GM19035 (cell line): Measurements from ENCODE around the gene GDA.
"Not testable (repeated sequence)": the region's sequence is repeated elsewhere in the genome, so short reads cannot be mapped to it uniquely, and the experiment has no call there.

Experiments
- ATAC-seq: cut with Tn5 transposase; IDR thresholded peaks from one replicate; pipeline ENCODE4 v1.9.1; 2021; ENCODE audit not compliant: unreplicated experiment

The GDA gene

DNA sequence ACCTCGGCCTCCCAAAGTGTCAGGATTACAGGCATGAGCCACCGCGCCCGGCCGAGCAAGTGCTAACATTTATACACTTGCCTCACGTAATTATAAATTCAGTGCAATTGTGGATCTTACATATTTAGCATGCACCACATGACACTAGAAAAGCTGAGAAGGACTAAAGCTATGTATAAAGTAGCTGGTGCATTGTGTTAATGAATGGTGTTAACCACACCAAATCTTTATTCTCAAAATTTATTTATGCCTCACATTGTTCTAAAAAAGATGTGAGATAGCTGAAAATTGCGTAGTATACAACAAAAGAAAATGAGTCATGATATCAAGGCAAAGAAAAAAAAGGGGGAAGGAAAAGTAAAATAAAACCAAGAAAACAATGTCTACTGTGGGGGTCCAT, 54.8 kb downstream of the GDA start:
- ATAC-seq: no peak

- ATAC-seq: peak; percentile 46
Measured at GRCh38 chr9:72205513-72205912, 56.3 kb downstream of the GDA start.

DNA sequence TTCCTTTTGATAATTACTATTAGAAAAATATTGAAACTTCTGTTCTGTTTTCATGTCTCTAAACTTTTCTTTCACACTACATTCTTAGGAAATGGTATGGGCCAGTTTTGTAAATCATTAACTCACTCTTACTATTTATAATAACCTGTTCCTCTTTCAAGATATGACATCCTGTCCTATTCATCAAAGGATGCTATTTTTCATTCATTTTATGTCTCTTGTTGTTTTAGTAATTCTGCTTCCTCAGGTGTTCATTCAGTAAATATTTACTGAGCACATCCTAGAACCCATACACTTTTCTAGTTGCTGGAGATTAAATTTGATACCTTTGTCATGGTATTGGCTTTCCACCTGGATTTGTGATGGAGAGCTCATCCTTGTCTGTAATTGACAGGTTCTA, 58.0 kb downstream of the GDA start:
- ATAC-seq: no peak

DNA sequence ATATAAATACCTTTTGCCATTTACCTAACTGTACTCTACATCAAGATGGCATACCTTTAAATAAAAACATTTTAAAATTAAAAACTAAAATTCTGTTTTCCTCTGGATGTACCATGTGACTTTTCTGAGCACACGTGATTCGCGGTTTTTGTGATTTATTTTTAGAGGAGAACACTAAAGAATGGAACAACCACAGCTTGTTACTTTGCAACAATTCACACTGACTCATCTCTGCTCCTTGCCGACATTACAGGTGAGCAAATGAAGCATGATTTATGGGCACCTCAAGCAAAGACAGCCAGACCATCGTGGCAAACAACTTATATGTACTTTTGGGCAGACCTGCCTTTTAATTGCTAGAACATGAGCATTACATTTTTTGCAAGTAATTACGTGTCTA, 61.3 kb downstream of the GDA start:
- no peak for ATAC-seq

GRCh38 chr9:72211047-72211446, 61.8 kb downstream of the GDA start:
- no peak for ATAC-seq

DNA sequence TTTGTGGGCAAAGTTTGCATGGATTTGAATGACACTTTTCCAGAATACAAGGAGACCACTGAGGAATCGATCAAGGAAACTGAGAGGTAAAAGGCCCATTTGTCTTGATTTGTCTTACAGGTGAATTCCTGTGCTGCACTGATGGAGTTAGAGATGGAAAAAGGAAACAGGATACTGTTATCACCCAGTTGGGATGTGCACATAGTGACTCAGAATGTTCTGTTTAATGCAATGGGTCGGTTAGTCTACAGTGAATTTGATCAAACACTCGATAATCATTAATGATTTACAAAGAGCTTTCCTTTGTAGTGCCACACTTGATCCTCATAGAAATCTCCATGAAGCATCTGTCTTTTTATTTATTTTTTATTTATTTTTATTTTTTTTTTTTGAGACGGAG, 64.7 kb downstream of the GDA start:
- no peak for ATAC-seq

GRCh38 chr9:72217306-72217842, 68.1 kb downstream of the GDA start:
- no peak for ATAC-seq

GRCh38 chr9:72220589-72220988, 71.3 kb downstream of the GDA start:
- ATAC-seq: no peak

GRCh38 chr9:72226146-72226812, 77.0 kb downstream of the GDA start:
- ATAC-seq: no peak

GRCh38 chr9:72228282-72228681, 79.0 kb downstream of the GDA start:
- ATAC-seq: no peak

- no peak for ATAC-seq
Measured at GRCh38 chr9:72232778-72233177, 83.5 kb downstream of the GDA start.

DNA sequence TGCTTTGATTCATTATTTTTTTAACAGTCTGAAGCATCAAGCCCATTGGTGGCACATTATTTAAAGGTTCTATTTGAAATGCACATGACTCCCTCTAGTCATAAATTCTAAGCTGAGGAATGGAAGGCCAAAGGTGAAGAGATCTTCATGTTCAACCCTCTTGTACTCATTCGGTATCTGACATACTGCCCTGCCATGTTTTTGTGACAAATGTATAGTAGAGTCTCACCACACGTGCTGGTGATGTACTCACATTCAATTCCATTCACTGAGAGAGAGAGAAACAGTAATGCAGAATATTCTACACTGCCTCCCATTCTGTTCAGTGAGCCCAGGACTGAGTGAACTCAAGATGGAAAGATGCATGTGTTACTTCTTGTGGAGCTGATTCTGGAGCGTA, 98.3 kb downstream of the GDA start:
- ATAC-seq: no peak

GRCh38 chr9:72251589-72251988, 102.3 kb downstream of the GDA start:
- ATAC-seq: no peak

GRCh38 chr9:72254901-72255545, 105.8 kb downstream of the GDA start:
- ATAC-seq: no peak

DNA sequence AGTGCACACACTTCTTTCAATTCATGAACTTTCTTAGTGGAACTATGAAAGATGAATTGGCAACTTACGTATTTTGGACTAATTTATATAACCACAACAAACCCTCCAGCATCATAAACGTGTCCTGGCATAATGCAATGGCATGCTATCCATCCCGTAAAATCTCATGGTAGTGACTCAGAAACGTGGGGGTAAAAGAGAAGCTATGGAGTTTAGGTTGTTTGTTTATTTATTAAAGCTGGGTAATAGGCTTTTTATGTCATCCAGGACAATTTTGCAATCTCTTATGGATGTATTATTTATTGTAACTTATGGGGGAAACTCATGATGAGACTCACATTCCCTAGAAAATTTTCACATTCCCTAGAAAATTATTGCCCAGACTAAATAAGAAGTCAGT, 106.3 kb downstream of the GDA start:
- ATAC-seq: no peak

DNA sequence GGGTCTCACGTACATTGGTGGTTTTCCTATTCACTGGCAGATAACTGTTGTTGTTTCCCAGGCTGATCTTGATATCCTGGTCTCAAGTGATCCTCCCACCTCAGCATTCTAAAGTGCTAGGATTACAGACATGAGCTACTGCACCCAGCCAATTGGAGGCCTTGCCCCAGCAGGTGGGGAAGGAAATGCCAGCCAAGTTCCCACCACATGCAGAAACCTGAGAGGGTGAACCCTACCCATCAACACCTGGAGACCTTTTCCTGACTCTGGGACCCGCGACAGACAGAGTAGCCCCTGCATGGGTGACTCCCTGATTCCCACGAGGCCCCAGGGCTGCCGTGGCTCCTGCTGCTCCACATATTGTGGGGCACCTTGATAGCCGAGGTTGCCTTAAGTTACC, 107.7 kb downstream of the GDA start:
- ATAC-seq: no peak

- no peak for ATAC-seq
Measured at GRCh38 chr9:72257814-72258213, 108.6 kb downstream of the GDA start.

DNA sequence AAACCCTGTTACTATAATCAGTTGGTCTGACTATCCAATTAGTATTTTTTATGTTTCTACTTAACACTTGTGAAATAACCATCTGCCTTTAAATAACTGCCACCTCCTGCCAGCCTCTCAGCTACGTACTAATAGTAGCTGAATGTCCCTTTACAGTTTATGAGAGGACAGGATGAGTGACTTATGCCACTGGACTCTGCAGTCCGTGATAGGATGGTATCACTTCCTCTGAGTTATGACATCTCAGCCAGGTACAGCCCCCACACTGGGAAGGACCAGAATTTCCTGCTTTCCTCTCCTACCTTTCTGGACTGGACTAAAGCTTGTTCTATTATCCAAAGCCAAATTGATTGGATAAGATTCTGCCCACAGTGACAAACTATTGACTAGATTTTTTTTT, 112.8 kb downstream of the GDA start:
- ATAC-seq: no peak

GRCh38 chr9:72263572-72263971, 114.3 kb downstream of the GDA start:
- no peak for ATAC-seq

- no peak for ATAC-seq
Measured at GRCh38 chr9:72268961-72269360, 119.7 kb downstream of the GDA start.

DNA sequence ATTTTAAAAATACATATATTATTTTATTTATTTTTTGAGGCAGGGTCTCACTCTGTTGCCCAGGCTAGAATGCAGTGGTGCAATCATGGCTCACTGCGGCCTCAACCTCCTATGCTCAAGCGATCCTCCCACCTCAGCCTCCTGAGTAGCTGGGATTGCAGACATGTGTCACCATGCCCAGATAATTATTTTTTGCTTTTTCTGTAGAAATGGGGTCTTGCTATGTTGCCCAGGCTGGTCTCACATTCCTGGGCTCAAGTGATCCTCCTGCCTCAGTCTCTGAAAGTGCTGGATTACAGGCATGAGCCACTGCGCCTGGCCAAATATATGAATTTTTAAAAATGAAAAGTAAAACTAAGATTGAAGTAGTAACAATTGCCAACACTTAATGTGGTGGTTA, 121.1 kb downstream of the GDA start:
- ATAC-seq: not testable (repeated sequence)

DNA sequence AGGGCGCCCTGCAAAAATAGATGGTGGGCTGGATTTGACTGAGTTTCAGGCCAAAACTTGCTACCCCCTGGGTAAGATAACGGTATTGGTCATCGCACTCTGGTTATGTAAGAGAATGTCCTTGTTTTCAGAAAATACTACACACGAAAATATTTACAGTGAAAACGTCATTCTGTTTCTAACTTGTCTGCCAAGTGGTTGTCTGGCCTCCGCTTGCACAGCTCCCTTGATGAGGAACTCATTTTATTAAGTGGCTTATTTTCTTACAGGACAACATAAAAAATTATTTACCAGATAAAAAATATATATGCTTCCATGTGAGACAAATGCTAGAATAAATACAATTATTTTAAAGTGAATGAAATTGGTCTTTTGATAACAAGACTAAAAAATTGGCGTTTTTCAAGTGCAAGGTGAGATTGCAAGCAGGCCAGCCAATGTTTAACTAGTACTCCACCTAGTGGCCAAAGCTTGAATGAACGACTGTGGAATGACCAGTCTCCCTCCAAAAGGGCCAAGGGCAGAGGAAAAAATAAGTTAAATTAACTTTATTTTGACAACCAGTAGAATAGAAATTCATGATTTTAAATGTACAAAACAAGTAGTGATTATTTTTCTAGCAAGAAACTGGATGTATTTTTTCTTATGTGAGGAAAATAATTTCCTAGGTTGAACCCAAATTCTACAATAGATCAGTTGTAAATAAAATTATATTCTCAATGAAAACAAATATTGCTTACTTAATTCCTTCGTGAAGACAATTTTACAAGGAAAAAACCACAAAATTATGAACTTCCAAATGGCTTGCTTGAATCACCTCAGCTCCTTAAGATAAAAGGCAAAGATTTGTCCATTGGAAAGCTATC, 122.6 kb downstream of the GDA start:
- ATAC-seq: peak; percentile 57
